ENCODE measurements around the gene NOSIP.

Gene NOSIP

DNA sequence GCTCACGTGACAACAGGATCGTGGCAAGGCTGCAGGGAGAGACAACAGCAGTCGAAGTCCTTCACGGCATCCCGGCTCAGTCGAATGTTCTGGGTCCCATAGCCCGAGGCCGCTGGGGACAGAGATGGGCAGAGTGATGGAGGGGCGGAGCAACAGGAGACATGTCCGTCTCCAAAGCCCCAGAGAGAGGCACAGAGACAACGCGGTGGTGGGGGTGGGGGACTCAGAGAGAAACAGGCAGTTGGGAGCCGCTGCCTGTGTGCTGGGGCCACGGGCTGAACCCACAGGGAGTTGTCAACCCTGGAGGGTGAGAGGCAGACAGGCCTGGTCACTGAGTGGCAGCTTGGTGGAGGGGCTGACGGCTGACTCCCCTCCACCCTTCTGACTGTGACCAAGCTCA is 20.4 kb downstream of the NOSIP start:
- H4K20me1 ChIP-seq (ENCODE audit: insufficient read depth) = no peaks in the 10 kb centered on the region
- no peaks in the 10 kb centered on the region for H3K36me3 ChIP-seq (ENCODE audit: insufficient read depth)
- H3K4me1 ChIP-seq (ENCODE audit: low read depth, poor library complexity, severe bottlenecking) = peaks cover 32% of the 10 kb centered on the region
- H3K4me2 ChIP-seq = no peak overlapping the region
- H3K4me3 ChIP-seq (IDR thresholded peaks at IDR 0.05; ENCODE audit: insufficient read depth, low read depth, low read length) = no peak overlapping the region
- H3K27ac ChIP-seq = no peak overlapping the region
- no peak overlapping the region for H2AFZ ChIP-seq (ENCODE audit: low read depth)
- H3K27me3 ChIP-seq (ENCODE audit: insufficient read depth, low read depth) = no peaks in the 10 kb centered on the region
- TF ChIP-seq, protein P1, sequence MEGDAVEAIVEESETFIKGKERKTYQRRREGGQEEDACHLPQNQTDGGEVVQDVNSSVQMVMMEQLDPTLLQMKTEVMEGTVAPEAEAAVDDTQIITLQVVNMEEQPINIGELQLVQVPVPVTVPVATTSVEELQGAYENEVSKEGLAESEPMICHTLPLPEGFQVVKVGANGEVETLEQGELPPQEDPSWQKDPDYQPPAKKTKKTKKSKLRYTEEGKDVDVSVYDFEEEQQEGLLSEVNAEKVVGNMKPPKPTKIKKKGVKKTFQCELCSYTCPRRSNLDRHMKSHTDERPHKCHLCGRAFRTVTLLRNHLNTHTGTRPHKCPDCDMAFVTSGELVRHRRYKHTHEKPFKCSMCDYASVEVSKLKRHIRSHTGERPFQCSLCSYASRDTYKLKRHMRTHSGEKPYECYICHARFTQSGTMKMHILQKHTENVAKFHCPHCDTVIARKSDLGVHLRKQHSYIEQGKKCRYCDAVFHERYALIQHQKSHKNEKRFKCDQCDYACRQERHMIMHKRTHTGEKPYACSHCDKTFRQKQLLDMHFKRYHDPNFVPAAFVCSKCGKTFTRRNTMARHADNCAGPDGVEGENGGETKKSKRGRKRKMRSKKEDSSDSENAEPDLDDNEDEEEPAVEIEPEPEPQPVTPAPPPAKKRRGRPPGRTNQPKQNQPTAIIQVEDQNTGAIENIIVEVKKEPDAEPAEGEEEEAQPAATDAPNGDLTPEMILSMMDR (conservative IDR thresholded peaks at IDR 0.05; ENCODE audit: low read depth, low read length) = no peak
- peaks cover 17% of the 10 kb centered on the region; the same call in 1 of the 2 replicates for H3K79me2 ChIP-seq (ENCODE audit: insufficient read depth, low read depth)
- no peak overlapping the region for H3K9ac ChIP-seq

DNA sequence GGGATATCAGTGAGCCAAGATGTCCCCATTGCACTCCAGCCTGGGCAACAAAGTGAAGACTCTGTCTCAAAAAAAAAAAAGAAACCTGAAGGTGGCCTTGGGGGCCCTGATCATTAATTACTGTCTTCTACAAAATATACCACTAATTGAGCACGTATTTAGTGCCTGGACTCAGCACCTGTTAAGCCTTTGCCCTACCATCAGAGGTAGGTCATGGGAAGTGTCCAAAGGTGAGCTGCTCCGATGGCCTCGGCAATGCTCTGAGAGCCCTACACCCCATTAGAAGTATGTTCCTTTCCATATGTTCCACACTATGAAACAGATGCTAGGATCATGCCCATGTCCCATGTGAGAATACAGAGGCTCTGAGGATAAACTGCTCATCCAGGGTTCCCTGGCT is 20.9 kb downstream of the NOSIP start:
- Histone ChIP-seq H3K36me3 (ENCODE audit: insufficient read depth) (no peaks in the 10 kb centered on the region), H3K4me2 (no peak overlapping the region), H3K4me1 (ENCODE audit: low read depth, poor library complexity, severe bottlenecking) (peaks cover 27% of the 10 kb centered on the region), H3K27me3 (ENCODE audit: insufficient read depth, low read depth) (no peaks in the 10 kb centered on the region), H3K27ac (no peak overlapping the region), H2AFZ (ENCODE audit: low read depth) (no peak overlapping the region), H3K4me3 (IDR thresholded peaks at IDR 0.05; ENCODE audit: insufficient read depth, low read depth, low read length) (no peak overlapping the region), H4K20me1 (ENCODE audit: insufficient read depth) (no peaks in the 10 kb centered on the region), H3K79me2 (ENCODE audit: insufficient read depth, low read depth) (peaks cover 12% of the 10 kb centered on the region; the same call in 1 of the 2 replicates), H3K9ac (no peak overlapping the region)
- TF ChIP-seq, protein P1 (conservative IDR thresholded peaks at IDR 0.05; ENCODE audit: low read depth, low read length) = no peak

- no peak overlapping the region for H3K27ac ChIP-seq
- H4K20me1 ChIP-seq (ENCODE audit: insufficient read depth) = no peaks in the 10 kb centered on the region
- peaks cover 21% of the 10 kb centered on the region for H3K4me1 ChIP-seq (ENCODE audit: low read depth, poor library complexity, severe bottlenecking)
These were observed 21.8 kb downstream of the NOSIP start for GRCh38 chr19:49558591-49558990.

GRCh38 chr19:49557641-49558325 is 22.6 kb downstream of the NOSIP start:
- Histone ChIP-seq H3K36me3 (ENCODE audit: insufficient read depth) (no peaks in the 10 kb centered on the region), H3K27ac (no peak overlapping the region), H3K4me1 (ENCODE audit: low read depth, poor library complexity, severe bottlenecking) (peaks cover 14% of the 10 kb centered on the region), H3K4me3 (IDR thresholded peaks at IDR 0.05; ENCODE audit: insufficient read depth, low read depth, low read length) (no peak overlapping the region), H3K4me2 (no peak overlapping the region), H2AFZ (ENCODE audit: low read depth) (no peak overlapping the region), H3K9ac (no peak overlapping the region), H3K27me3 (ENCODE audit: insufficient read depth, low read depth) (no peaks in the 10 kb centered on the region), H3K79me2 (ENCODE audit: insufficient read depth, low read depth) (no peaks in the 10 kb centered on the region), H4K20me1 (ENCODE audit: insufficient read depth) (no peaks in the 10 kb centered on the region)
- TF ChIP-seq, protein P1 (conservative IDR thresholded peaks at IDR 0.05; ENCODE audit: low read depth, low read length) = no peak

More at GRCh38 chr19:49558591-49558990, 21.8 kb downstream of the NOSIP start:
- no peak overlapping the region for H2AFZ ChIP-seq (ENCODE audit: low read depth)
- peaks cover 5% of the 10 kb centered on the region; the same call in 1 of the 2 replicates for H3K79me2 ChIP-seq (ENCODE audit: insufficient read depth, low read depth)
- H3K27me3 ChIP-seq (ENCODE audit: insufficient read depth, low read depth) = no peaks in the 10 kb centered on the region
- no peak overlapping the region for H3K4me3 ChIP-seq (IDR thresholded peaks at IDR 0.05; ENCODE audit: insufficient read depth, low read depth, low read length)
- H3K4me2 ChIP-seq = no peak overlapping the region
- no peaks in the 10 kb centered on the region for H3K36me3 ChIP-seq (ENCODE audit: insufficient read depth)
- TF ChIP-seq, protein P1 (conservative IDR thresholded peaks at IDR 0.05; ENCODE audit: low read depth, low read length) = no peak
- H3K9ac ChIP-seq = no peak overlapping the region

All from KMS-11 (cell line).